Middle frontal gyrus (tissue), 1 donor: ENCODE data around the gene PSMF1.

Source experiments
- DNase-seq: peaks from one replicate; pipeline ENCODE4 v3.0.0-alpha.2; 2015; ENCODE audit warnings: low spot score; ENCODE audit errors: extremely low spot score

The PSMF1 gene

DNA sequence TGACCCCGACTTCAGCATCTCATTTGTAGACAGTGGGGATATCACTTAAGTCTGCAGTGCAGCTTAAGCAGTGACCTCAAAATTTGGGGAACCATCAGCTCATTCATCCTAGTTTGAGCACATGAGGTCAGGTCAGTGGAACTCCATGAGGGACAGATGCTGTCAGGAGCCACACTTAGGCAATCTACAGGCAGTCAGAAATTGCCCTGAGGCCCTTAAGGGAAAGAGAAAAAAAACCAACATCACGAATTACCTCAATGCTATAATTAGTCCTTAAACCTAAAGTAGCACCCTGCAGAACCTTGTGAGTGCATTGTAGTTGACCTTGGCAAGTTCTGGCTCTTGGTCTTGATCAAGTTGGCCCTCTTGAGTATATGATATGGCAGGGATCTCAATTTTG lies 45.3 kb downstream of the PSMF1 start:
- no peak for DNase-seq

- no peak for DNase-seq
Measured at GRCh38 chr20:1164871-1165270, 46.5 kb downstream of the PSMF1 start.

DNA sequence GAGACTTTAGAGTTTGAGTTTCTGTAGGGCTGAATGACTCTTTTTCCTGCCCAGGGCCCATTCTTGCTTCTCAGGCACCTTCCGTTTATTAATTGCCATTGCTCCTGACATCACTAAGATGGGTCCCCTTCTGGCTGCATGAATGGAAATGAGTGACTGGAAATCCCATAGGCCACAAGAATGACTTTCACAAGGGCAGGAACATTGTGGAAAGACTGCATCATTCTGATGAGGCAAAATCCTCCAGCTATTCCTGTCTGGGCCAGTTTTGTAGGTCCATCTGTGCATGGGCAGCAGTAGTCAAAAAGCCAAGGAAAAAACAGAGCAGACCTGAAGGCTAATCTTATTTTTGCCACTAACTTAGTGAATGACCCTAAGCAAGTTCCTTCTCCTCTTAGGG lies 47.1 kb downstream of the PSMF1 start:
- no peak for DNase-seq

- no peak for DNase-seq
Measured at GRCh38 chr20:1165941-1166340, 47.5 kb downstream of the PSMF1 start.

GRCh38 chr20:1166948-1167720 lies 48.7 kb downstream of the PSMF1 start:
- DNase-seq, result no peak

DNA sequence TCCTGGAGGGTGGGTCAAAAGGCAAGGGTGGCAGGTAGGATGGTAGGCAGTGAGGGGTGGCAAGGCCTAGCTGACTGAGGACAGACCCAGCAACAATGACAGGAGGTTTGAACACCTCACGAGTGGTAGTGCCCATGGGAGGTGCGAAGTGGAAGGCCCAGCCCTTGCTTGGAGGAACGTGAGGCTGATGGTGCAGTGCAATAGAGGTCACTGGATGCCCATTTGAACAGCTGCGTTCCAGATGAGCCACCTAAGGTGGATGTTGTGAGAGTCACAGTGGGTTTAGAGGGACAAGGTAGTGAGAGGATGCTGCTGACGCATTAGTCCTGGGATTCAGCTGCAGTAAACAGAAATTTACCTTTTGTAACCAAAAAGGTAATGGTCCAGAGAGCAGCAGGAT lies 50.8 kb downstream of the PSMF1 start:
- DNase-seq, result no peak

DNA sequence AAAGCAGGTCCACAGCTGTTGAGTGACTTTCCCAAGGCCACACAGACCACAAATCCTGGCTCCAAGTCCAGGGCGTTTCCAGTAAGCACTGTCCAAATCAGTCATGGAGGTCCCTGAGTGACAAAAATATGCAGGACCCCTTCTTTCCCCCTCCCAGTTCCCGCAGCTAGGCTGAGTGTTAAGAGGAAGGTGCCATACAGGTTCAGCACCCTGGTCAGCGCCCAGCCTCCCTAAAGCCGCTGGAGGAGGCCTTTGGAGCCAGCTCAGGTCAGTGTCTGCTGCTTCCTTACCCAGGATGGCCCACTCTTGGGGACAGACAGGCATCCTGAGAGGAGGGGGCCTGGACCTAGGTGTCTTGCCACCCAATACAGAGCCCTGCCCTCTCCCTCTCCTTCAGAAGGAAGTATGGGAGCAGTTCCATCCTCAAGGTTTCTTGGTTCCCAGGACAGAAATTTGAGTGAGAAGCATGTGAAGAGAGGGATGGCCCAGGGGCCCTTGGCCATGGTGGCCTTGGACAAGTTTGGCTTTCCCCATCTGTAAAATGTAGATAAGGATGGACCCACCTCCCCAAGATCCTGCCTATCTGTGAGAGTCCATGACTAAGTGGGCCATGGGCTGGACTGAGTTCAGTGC lies 53.2 kb downstream of the PSMF1 start:
- no peak for DNase-seq

DNA sequence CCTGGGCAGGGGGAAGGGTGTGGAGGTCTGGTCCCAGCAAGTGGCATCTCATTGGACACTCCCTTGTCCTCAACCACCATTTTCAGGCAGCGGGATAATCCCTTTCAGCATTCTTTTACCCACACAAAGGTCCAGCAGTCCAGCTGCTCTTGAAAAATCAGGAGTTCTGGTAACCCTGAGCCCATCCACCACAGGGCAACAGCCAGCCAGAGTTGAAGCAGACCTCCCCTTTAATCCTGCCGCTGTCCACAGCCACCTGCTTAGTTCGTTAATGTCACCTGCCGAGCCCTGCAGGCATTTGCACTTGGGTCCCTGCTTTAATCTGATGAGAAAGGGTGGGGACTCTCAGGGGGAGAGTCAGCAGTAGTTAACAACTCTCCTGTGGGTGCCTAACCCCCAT lies 55.3 kb downstream of the PSMF1 start:
- DNase-seq, result no peak

- DNase-seq, result no peak
Measured at GRCh38 chr20:1174787-1175186, 56.4 kb downstream of the PSMF1 start.

DNA sequence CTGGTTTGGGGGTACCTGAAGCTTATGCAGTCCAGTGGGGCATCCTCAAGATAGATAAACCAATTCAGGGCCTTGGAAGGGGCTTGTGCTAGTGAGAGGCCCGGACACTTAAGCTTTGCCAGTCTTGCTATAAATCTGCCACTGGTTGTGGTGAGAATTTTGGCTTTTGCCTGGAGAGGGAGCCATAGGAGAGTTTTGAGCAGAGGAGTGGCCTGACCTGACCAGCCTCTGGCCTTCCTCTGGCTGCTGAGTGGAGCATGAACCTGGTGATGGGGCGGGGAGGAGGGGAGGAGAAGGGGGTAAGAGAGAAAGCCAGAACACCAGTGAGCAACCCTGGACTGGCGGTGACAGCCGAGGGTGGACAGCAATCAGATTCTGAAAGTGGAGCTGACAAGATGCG lies 59.3 kb downstream of the PSMF1 start:
- no peak for DNase-seq

DNA sequence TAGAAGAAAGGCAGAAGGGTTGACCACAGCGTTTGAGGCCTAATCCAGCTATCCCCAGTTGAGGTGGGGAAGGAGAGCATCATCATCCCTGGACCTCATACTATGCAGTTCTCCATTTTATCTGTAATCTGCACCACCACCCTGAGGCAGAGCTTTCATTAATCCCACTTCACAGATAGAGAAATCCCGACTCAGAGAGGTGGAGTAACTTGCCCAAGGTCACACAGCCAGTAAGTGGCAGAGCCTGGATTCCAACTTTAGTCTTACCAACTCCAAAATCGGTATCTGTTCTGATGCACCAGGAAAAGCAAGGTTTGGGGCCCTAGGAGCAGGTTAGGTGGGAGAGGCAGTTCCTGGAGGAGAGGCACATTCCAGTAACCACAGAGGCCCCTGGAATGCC lies 59.7 kb downstream of the PSMF1 start:
- DNase-seq, result no peak

DNA sequence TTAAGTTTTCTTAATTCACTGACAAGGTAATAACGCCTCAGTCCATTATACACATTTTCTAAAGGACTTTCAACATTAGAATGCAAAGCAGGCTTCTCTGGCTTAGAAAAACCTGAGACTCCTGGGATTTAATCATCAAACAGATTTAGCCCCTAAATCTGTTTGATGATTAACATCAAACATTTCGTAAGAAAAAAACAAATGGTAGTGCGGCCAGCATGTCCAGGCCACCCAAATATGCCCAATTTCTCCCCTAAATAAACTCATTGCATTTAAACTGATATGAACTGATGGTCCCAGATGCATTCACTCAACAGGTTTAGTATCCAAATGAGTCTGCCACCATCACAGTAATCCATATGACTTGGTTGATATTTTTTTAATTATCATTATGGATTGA lies 60.2 kb downstream of the PSMF1 start:
- no peak for DNase-seq

DNA sequence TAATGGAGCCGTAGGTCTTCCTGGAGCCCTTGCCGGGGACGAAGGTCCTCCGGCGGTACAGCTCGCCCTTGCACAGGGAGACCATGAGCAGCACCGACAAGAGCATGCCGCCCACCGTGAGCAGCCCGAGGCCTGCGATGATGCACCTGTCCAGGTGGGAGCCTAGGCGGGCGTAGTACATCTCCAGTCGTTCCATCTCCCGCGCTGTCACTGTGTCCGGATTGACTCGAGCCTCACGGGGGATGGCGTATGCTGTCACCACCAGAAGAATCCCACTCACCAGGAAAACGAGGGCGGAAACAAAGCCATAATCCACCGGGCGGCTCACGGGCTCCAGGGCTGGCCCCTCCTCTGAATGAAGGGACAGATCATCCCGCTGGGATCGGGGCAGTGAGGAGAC lies 62.5 kb downstream of the PSMF1 start:
- no peak for DNase-seq

DNA sequence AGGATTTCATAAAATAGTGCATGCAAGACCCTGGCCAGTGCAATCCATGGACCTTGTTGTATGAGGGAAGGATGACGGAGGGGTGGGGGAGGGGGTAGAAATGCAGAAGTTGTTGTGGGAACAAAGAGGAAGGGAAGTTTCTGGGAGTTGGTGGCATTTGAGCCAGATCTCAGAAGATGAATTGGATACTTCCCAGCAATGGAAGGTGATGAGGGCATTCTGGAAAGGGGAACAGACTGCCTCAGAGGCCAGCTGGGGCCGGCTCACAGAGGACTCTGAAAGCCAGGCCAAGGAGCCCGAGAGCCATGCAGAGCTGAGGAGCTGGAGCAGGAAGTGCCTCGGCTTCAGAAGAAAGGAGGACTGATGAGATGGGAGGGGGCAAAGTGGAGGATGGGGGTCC lies 63.7 kb downstream of the PSMF1 start:
- no peak for DNase-seq

- DNase-seq, result no peak
Measured at GRCh38 chr20:1183153-1183552, 64.8 kb downstream of the PSMF1 start.

- DNase-seq, result no peak
Measured at GRCh38 chr20:1184260-1184637, 65.8 kb downstream of the PSMF1 start.

DNA sequence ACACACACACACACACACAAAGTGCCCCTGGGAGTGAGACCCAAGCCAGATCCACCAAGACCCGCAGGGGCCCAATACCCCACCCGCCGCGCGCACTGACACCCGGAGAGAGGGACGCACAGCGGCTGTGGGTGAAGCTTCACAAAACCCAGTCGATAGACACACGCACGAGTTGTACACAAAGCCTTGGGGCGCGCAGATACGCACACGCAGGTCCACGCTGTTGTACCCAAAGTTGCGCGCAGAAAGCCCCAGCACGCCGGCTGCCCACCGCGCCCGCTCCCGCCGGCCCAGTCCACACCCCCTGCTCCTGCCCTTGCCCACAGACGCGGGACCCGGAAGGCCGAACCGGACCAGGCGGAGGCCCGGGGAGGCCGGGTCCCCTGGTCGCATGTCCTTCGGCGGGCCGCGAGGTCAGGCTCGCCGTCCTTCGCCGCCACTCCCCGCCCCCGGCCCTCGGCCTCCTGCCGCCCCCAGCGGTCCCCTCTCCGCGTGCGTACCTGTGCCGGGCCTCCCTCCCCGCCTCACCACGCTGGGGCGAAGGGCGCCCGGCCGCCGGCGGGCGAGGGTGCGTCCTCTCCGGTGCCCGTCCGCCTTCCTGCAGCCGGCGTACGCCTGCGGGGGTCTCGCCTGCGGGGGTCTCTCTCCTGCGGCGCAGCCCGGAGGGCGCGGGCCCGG lies 66.4 kb downstream of the PSMF1 start, which contains the start of gene TMEM74B:
Gene TMEM74B (minus strand): TSS at position 344 of the 678 bp plus-strand sequence. CDS start 1,180 bp downstream, outside the sequence.
- no peak for DNase-seq

DNA sequence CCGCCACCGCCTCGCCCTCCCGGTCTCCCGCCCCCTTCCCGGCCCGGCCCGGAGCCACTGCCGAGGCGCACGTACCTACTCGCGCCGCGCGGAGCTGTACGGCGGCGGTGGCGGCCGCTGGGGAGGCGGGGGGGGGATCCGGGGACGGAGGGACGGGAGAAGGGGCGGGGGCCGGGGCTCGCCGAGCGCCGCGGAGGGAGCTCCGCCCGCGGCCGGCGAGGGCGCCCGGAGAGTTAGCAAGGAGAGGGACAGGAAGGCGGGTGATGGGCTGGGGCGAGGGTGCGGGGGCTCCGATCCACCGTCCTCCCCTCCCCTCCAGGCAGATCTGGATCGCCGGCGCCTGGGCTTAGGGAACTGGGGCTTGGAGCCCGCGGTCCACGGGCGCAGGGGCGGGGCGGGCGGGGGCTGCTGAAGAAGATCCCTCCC lies 66.9 kb downstream of the PSMF1 start:
- DNase-seq, result no peak

- DNase-seq, result no peak
Measured at GRCh38 chr20:1185790-1186334, 67.5 kb downstream of the PSMF1 start.

GRCh38 chr20:1186367-1186991 lies 68.1 kb downstream of the PSMF1 start:
- no peak for DNase-seq

DNA sequence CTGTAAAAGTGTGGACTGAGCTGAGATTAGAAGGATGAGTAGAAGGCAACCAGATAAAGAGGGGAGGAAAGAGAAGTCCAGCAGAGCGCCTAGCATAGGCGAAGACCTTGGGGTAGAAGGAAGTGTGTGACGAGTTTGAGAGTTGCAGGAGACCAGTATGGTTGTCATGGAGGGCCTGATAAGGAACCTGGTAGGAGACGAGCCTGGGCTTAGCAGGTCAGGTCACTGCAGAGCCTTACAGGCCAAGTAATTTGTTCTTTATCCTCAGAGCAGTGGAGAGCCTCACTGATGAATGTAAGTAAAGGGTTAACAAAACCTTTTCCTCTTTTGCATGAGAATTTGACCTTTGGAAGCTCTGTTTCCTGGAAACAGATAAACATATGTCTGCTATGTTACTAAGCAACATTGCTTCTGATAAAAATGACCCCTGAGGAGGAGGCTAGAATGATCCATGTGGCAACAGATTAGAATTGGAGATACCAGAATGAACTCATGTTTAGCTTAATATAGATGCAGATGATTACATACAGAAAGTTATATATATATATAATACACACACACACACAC lies 69.3 kb downstream of the PSMF1 start:
- DNase-seq, result no peak
